ENCODE data around the gene SETX.

- TF ChIP-seq CTCF (IDR thresholded peaks at IDR 0.05) (no peak), POLR2A (IDR thresholded peaks at IDR 0.05) (no peak)
These were observed 36.7 kb upstream of the SETX start for GRCh38 chr9:132391449-132391848.

Data from Peyer's patch (tissue), 4 donors.